MG63 (cell line): ENCODE results near the gene PDXDC1. TPM values are rescaled to one million over a fixed set of nuclear protein-coding genes. Genes with fewer than 3 reads are reported as not detected.
A peak's percentile ranks its signal among the peaks of the same experiment; 100 is the strongest.
"Not testable (repeated sequence)": the region's sequence is repeated elsewhere in the genome, so short reads cannot be mapped to it uniquely, and the experiment has no call there.

ENCODE experiments used
- DNase-seq: peaks from one replicate; pipeline ENCODE4 v3.0.0-alpha.2; 2020
- H3K27me3 ChIP-seq: fragments of 250-450 bp; sonication (Bioruptor Pico); 2 replicates; pipeline ENCODE4 v1.5.1; 2020; ENCODE audit warnings: mild to moderate bottlenecking, moderate library complexity
- H3K36me3 ChIP-seq: fragments of 250-450 bp; sonication (Bioruptor Pico); 2 replicates; pipeline ENCODE4 v1.5.1; 2020; ENCODE audit warnings: mild to moderate bottlenecking, moderate library complexity
- H3K4me3 ChIP-seq: fragments of 250-450 bp; sonication (Bioruptor Pico); 2 replicates; pipeline ENCODE4 v1.5.1; 2020; ENCODE audit warnings: mild to moderate bottlenecking, moderate library complexity
- H3K9me3 ChIP-seq: fragments of 250-450 bp; sonication (Bioruptor Pico); 2 replicates; pipeline ENCODE4 v1.5.1; 2020; ENCODE audit warnings: mild to moderate bottlenecking, moderate library complexity
- total RNA-seq: library from RNA; depleted of rRNA; stranded (reverse); fragments of >200 nt; shearing (Covaris generic); gene quantifications from 2 replicates; pipeline ENCODE4 v1.2.3, GENCODE V29; 2014; ENCODE audit warnings: low replicate concordance

PDXDC1 gene
- total RNA-seq, 1 experiment from 2014 or later = 65.3 TPM

DNA sequence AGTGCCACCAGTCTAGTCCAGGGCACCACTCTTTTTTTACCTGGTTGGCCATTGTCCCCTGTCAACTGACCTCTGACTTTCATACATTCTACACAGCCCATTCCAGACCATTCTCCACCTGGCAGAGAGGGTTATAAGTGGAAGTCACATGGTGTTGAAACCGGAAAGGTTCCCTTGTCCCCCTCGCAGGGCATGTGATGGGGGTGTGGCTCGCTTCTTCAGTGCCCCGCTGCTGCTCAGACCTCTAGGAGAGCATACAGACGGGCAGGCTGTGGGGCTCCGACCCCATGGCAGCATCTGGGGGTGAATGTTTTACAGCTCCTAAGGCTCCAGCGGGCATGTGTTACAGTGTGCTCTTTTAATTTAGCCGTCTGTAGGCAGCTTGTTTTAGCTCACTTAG, 52.2 kb downstream of the PDXDC1 start:
- not testable (repeated sequence) for H3K9me3 ChIP-seq, H3K27me3 ChIP-seq, H3K4me3 ChIP-seq, DNase-seq
- peaks cover 61% of the 10 kb centered on the region for H3K36me3 ChIP-seq

DNA sequence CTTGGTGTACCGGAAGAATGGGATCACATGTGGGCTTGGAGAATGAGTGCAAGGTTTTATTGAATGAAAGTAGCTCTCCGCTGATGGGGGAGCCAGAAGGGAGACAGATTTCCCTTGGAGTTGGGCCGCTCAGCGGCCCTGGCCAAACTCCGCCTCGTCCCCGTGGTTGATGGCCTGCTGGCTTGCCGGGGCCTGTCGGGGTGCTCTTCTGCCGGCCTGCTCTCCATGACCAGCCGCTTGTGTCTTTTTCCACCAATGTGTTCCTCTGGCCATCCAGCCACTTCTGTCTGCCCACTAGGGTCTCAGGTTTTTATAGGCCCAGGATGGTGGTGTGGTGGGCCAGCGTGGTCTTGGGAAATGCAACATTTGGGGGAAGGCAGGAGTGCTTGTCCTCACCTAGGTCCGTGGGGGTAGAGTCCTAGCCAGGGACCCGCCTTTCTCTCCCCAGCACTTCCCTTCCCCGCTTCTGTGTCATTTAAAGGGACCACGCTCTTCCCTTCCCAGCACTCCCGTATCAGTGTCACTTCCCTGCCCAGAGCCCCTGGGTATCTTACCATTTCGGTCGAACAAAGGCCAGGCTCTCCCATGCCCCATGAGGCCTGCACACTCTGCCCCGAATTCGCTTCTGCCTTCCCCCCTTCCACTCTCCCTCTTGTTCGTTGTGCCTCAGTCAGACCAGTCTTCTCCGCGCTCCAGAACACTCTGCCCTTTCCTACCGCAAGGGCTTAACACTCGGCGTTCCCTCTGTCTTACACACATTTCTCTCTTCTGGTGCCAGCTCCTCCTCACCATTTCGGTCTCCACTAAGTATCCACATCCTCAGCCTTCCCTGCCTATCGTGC, 52.9 kb downstream of the PDXDC1 start:
- not testable (repeated sequence) for H3K27me3 ChIP-seq, H3K9me3 ChIP-seq, H3K4me3 ChIP-seq, DNase-seq
- H3K36me3 ChIP-seq = peaks cover 59% of the 10 kb centered on the region

DNA sequence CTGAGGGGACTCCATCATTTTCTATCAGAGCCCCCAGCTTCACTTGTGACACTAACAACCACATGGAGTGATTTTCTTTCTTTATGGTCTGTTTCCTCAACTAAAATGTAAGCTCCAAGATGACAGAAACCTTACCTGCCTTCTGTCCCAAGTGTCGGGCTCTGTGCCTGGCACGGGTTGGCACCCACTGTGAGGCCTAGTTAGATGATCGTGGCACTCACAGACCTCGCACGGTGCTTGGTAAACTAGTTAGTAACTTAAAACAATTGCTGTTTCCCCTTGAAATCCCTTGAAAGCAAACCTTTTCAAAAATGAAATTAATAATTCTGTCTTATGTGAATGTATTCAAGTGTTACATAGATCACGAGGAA, 53.5 kb downstream of the PDXDC1 start:
- H3K36me3 ChIP-seq = peaks cover 59% of the 10 kb centered on the region
- H3K9me3 ChIP-seq, H3K4me3 ChIP-seq, H3K27me3 ChIP-seq, DNase-seq: not testable (repeated sequence)

DNA sequence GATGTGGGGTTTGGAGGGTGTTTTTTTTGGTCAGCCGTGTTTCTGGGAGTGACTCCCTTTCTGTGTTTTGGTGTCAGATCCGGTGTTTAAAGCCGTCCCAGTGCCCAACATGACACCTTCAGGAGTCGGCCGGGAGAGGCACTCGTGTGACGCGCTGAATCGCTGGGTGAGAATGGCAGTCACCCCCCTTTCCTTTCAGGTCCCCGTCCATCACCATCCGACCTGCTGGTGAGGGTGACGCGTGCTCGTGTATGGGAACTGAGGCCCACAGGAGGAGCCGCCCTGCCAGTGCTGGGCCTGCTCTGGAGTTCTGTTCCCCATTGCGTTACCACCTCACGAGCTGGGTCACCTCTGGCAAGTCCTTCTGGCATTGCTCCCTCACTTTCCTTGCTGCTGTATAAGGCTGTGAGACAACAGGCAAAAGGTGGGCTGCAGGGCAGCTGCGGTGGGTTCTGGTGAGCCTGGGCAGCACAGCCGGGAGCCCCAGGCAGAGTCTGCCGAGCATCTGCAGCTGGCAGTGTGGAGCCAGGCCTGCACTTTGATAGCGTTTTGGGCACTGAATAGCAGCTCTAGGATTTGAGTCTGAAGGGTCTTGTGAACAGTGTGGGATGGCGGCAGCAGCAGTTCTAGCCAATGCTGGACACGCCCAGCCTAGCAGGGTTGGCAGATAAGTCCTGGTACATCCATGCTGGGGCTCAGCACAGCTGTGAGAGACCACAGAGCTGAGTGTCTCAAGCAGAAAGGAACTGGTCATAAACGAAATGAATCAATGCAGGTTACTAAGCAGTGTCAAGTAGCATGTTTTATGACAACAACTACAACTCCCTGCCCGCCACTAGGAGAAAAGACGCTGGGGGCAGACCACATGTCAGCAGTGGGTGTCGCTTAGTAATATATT, 54.2 kb downstream of the PDXDC1 start:
- peaks cover 63% of the 10 kb centered on the region for H3K36me3 ChIP-seq
- not testable (repeated sequence) for H3K27me3 ChIP-seq, H3K4me3 ChIP-seq, DNase-seq, H3K9me3 ChIP-seq

DNA sequence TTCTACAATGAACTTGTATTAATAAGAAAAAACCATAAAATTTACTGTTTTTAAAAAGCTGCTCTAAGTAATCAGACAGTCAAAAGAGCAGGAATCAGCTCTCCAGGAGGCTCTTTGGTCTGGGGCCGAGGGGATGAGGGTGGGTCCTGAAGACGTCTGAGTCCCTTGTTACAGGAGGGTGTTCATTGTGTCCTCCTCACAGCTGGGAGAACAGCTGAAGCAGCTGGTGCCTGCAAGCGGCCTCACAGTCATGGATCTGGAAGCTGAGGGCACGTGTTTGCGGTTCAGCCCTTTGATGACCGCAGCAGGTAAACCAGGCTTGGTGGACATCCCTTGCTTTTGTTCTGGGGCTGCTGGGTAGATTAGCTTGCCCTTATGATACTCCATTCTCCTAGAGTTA, 54.9 kb downstream of the PDXDC1 start:
- H3K36me3 ChIP-seq = peaks cover 66% of the 10 kb centered on the region
- not testable (repeated sequence) for DNase-seq

DNA sequence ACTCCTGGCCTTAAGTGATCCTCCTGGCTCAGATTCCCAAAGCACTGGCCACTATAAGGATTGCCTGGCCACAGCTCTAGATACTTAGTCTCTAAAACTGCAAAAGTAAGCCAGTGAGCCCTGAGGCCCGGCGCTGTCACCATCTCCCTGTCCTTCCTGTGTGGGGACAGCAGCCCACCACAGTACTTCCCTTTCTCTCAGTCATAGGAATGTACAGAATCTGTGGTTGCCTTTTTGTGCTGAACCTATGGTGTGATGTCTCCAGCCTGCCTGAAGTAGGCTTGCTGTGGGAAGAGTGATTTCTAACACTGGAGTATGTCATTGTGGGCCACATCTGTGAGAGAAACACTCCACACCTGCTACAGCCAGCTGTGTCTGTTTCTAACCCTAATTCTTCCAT, 56.4 kb downstream of the PDXDC1 start:
- Histone ChIP-seq H3K27me3 (no peaks in the 10 kb centered on the region), H3K9me3 (no peaks in the 10 kb centered on the region), H3K36me3 (peaks cover 67% of the 10 kb centered on the region), H3K4me3 (no peak overlapping the region)
- DNase-seq = no peak

More for the DNA sequence above, 54.9 kb downstream of the PDXDC1 start:
- H3K27me3 ChIP-seq, H3K4me3 ChIP-seq, H3K9me3 ChIP-seq: not testable (repeated sequence)

DNA sequence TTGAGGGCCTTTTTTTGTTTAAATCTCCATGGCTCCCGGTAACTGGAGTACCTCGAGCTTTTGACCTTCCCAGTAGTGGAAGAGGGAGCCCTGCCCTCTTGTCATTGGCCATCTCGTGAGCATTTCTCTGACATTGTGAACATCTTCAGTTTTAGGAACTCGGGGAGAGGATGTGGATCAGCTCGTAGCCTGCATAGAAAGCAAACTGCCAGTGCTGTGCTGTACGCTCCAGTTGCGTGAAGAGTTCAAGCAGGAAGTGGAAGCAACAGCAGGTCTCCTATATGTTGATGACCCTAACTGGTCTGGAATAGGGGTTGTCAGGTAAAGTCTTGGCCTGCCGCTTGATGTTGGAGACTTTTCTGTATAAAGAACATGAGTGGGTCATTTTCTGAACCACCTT, 56.8 kb downstream of the PDXDC1 start:
- no peak for DNase-seq
- no peaks in the 10 kb centered on the region for H3K27me3 ChIP-seq
- peaks cover 71% of the 10 kb centered on the region for H3K36me3 ChIP-seq
- no peak overlapping the region for H3K4me3 ChIP-seq
- H3K9me3 ChIP-seq = no peaks in the 10 kb centered on the region

DNA sequence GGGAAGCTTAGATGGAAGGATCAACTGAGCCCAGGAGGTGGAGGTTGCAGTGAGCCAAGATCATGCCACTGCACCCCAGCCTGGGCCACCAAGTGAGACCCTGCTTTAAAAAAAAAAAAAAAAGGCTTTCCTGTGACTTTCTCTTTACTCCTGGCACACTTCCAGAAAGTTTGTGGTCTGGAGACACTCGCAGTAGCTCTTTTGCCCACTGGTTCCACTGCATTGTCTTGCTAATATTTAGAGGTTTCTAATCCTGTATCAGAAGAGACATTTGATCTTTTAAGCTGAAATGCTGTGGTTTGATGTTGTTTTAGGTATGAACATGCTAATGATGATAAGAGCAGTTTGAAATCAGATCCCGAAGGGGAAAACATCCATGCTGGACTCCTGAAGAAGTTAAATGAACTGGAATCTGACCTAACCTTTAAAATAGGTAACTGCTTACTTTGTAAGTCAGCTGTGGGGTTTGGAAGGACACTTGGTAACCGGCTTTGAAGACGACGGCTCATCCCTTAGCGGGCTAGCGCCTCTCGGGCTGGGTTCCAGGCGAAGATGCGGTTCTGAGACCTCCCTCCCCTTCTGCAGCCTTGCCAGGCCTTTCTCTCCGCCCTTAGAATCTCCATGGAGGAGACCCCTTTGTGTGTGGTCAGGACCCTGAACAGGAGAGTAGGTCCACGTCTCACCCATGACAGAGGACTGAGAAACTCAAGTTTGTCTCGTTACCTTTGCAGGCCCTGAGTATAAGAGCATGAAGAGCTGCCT, 57.9 kb downstream of the PDXDC1 start:
- H3K36me3 ChIP-seq = peaks cover 78% of the 10 kb centered on the region
- DNase-seq = no peak
- H3K9me3 ChIP-seq = no peaks in the 10 kb centered on the region

DNA sequence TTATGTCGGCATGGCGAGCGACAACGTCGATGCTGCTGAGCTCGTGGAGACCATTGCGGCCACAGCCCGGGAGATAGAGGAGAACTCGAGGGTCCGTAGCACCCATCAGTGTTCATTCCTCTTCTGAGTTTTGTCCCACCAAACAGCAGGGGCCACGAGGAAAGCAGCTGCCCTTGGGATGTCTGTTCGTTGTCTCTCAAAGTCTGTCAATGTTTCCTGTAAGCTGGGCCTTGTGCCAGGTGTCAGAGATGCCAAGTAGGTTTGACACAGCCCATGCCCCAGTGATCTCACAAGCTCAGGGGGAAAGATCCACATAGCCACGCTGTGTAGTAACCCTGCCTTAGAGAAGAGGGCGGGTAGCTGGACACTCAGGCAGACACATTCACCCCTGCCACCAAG, 58.5 kb downstream of the PDXDC1 start:
- Histone ChIP-seq H3K9me3 (no peaks in the 10 kb centered on the region), H3K36me3 (peaks cover 83% of the 10 kb centered on the region), H3K4me3 (no peak overlapping the region), H3K27me3 (no peaks in the 10 kb centered on the region)
- DNase-seq = no peak

More for the DNA sequence above, 57.9 kb downstream of the PDXDC1 start:
- Histone ChIP-seq H3K4me3 (no peak overlapping the region), H3K27me3 (no peaks in the 10 kb centered on the region)

DNA sequence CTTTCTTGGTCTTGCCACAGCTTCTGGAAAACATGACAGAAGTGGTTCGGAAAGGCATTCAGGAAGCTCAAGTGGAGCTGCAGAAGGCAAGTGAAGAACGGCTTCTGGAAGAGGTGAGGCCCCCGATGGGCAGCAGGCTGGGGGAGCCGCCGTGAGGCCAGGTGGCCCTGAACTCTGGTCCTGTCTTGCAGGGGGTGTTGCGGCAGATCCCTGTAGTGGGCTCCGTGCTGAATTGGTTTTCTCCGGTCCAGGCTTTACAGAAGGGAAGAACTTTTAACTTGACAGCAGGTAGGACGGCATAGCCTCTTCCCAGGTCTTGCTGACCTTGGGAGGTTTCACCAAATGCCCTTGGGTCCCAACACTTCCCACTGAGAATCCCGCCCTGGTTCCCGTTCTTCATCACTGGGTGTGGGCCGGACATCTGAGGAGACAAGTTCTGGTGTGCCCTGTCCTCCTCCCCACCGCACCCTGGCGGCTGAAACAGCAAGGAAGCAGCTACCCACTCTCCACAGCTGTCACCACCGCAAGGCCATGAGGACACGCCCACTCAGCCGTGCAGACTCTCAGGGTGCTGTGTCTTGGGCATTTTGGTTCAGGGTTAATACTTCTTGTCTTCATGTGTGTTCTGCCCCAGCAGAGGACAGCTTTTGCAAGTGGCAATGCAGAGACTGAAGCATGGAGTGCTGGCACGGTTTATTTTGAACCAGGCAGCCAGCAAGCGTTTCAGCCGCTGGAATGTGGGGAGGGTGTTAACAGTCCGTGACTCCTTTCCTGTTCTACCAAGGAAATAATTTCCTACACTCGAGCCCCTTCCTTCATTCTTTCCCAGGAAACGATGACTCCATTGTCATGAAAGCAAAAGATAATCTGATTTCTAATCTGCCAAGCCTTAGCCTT, 59.7 kb downstream of the PDXDC1 start:
- H3K9me3 ChIP-seq = no peaks in the 10 kb centered on the region
- DNase-seq = no peak
- H3K36me3 ChIP-seq = peaks cover 80% of the 10 kb centered on the region
- no peaks in the 10 kb centered on the region for H3K27me3 ChIP-seq
- H3K4me3 ChIP-seq = no peak overlapping the region

DNA sequence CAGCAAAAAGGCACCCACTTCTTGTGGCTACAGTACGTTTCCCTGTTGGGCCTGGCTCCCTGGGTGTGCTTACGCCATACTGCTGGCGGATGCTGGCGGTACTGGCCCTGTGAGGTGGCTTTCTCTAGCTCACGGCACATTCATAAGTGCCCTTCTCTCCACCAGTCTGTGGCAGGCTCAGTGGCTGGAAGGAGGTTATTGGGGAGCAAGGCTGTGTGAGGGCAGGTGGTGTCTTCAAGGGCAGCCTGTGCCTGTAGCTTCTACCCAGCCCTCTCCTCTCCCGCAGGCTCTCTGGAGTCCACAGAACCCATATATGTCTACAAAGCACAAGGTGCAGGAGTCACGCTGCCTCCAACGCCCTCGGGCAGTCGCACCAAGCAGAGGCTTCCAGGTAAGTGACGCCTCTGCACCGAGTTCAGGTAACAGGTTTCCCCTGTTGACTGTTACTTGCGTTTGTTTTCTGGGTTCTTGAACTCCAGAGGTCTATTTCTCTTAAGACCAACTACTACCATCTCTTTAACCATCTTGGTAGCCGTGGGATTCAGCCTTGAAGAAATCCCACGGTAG, 60.4 kb downstream of the PDXDC1 start:
- DNase-seq = no peak
- Histone ChIP-seq H3K9me3 (no peaks in the 10 kb centered on the region), H3K27me3 (no peaks in the 10 kb centered on the region), H3K36me3 (peaks cover 82% of the 10 kb centered on the region), H3K4me3 (no peak overlapping the region)

DNA sequence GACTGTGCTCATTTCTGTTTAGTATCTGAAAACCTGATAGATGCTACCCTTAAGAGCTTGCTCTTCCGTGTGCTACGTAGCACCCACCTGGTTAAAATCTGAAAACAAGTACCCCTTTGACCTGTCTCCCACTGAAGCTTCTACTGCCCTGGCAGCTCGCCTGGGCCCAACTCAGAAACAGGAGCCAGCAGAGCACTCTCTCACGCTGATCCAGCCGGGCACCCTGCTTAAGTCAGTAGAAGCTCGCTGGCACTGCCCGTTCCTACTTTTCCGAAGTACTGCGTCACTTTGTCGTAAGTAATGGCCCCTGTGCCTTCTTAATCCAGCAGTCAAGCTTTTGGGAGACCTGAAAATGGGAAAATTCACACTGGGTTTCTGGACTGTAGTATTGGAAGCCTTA, 62.2 kb downstream of the PDXDC1 start:
- peaks cover 87% of the 10 kb centered on the region for H3K36me3 ChIP-seq
- DNase-seq = no peak
- H3K4me3 ChIP-seq = no peak overlapping the region
- H3K27me3 ChIP-seq = no peaks in the 10 kb centered on the region
- no peaks in the 10 kb centered on the region for H3K9me3 ChIP-seq

DNA sequence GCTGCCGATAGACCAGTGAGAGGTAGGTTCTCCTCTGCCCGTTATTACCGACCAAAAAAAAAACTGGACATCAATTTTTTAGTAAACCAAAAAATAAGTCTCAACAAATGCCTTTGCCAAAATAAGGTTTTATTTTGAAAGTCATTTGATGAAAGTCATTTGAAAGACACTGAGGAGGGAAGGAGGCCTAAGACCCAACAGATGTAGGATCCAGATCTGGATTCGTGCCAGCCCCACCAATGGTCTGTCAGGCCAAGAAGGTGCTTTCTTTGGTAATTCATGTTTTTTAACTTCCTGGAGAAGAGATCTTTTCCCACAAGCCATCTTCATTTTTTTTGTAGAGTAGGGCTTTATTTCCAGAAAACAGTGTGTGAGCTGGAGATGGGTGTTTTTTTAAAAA, 62.9 kb downstream of the PDXDC1 start:
- H3K36me3 ChIP-seq = peaks cover 84% of the 10 kb centered on the region
- DNase-seq = no peak

DNA sequence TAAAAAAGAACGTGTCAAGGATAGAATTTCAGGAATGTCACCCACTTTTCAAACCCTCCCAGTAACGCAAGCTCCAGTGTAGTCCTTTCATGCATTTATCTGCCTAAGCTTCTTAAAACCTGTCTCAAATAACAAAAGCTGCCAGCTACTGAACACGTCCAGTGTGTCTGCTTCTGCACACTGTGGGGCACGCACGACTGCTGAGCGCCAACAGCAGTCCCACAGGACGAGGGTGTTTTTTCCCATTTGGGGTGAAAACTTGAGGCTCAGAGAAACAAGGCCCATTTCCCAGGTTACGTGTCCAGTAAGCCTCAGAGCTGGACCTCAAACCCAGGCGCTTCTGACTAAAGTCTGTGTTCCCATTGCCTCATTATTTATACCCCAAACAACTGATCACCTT, 63.9 kb downstream of the PDXDC1 start:
- Histone ChIP-seq H3K9me3 (no peaks in the 10 kb centered on the region), H3K27me3 (no peaks in the 10 kb centered on the region), H3K36me3 (peaks cover 84% of the 10 kb centered on the region), H3K4me3 (no peak overlapping the region)
- no peak for DNase-seq

More for the DNA sequence above, 62.9 kb downstream of the PDXDC1 start:
- no peaks in the 10 kb centered on the region for H3K27me3 ChIP-seq
- H3K9me3 ChIP-seq = no peaks in the 10 kb centered on the region
- H3K4me3 ChIP-seq = no peak overlapping the region

DNA sequence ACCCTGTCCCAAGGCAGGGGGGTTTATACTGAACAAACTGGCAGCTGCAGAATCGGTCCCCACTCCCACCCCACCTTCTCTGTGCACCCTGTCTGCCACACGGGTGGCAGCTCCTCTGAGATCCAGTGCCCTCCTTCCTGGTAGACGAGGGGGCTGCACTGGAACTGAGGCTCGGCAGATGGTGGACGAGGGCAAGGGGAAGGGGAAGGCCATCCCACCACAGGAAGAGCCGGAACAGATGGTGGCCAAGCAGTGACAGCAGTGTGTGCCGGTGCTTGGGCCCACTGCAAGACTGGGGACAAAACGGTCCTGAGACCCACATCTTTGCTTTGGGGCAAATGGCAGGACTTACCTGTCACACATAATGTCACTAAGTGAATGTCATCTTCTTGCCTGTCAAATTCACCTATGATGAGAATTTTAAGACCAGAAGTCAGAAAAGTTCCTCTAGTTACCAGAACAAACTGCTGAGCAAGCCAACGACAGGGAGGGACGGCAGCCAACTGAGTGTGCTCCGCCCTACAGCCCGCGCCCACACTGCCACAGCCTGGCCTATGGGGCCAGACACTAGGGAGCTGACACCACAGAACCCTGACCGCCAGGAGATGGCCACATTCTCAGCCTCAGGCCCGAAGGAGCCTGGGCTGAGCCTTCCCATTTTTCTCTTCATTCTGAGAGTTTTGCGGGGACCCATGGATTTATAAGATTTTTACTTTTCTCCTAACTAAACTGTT, 66.6 kb downstream of the PDXDC1 start:
- Histone ChIP-seq H3K9me3 (no peaks in the 10 kb centered on the region), H3K27me3 (no peaks in the 10 kb centered on the region), H3K36me3 (peaks cover 72% of the 10 kb centered on the region), H3K4me3 (no peak overlapping the region)
- peak; percentile 70 for DNase-seq
